ENCODE data around the gene TULP4.
A peak's percentile ranks its signal among the peaks of the same experiment; 100 is the strongest.
"Not testable (repeated sequence)": the region's sequence is repeated elsewhere in the genome, so short reads cannot be mapped to it uniquely, and the experiment has no call there.

TULP4 gene

DNA sequence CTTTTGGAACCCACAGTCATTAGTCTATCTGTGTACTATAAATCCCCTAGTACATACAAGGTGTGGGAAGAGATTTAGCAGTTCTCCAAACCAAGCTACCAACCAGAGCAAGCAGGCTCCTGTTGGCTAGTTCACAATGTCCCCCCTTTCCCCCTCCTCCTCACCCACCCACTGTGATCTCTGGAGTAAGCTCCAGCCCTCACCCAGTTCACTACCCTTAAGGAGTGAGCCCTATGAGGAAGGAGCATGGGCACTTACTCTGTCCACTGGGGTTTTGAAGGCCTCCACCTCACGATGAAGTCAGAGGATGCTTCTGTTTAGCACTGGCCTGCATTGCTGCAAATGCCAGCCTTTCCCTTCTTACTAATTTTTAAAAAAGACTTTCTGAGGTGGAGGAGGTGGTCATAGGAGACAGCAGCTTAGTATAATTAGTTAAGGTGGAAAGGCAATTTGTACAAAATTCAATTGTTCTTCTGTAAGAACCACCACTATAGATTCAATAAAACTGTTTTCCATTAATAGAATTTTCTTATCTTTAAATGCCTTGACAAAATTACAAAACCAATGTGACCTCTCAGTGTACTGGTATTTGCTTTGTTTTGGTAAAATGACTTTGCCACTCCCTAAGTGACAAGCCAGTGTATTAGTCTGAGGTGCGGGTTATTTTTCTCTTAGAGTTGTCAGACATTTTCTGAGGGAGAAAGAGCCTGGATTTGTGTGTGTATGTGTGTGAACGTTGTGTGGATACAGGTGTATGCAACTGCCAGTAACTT, 86.2 kb downstream of the TULP4 start:
- FAIRE-seq = no peak

DNA sequence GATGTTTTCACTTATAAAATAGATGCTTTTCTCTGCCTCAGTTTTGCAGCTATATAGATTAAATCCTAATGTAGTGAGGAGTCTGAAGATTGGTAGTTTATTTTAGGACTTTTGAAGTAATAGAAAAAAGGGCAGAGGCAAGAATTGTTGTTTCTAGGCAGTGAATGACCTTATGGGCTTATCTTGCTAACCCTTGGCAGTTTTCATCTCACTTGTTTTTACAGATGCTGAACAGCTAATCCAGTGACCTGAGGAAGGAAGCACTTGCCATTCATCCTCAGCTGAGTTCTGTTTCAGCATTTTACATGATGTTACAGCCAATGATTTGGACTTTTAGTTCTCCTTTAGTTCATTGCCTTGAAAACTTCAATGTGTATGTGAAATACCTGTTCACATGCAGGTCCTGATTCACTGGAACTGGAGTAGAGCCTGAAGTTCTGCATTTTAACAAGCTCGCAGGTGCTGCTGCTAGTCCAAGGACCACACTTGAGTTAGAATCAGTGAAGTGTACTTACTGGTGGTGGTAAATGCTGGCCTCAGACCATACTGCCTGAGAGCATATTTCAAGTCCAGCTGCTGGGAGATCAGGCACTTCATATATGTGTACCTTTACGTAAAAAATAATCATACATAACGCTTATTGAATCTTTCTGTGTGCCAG, 86.9 kb downstream of the TULP4 start:
- no peak for FAIRE-seq

- FAIRE-seq = no peak
These were observed 89.9 kb downstream of the TULP4 start for GRCh38 chr6:158402184-158402583.

GRCh38 chr6:158405321-158405831, 93.1 kb downstream of the TULP4 start:
- FAIRE-seq = not testable (repeated sequence)

DNA sequence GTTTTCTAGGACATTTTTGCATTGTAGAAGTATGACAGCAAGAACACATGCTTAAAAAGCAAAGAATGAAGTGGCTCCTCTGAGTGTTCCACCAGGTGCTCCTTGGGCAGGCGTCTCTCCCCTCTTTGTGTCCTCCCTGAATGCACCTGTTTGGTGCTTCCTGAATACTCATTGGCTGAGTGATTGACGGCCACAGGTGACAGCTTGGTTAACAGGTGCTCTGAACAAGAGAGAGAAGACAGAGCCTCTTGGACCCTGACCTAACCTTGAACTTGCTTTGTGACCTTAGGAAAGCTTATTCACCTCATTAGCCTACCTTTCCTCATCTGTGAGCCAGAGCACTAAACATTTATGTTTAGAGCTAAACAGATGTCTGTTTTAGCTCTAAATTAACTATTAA, 93.7 kb downstream of the TULP4 start:
- FAIRE-seq = no peak

DNA sequence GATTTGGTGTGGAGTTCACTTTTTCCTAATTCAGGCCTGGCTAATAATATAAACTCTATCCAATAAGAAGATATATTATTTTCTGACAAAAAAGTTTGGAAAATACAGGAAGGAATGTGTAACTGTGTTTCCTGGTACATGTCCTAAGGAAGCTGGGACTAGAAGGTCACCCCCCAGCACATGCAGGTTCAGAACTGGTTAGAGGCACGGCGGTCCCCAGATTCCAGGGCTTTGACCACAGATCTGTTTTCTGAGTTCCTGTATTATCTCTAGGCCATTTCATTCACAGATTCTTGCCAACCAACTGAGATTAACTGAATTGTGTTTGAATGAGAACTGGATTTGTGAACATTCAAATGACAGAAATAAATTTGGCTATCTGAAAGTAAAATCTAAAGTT, 94.5 kb downstream of the TULP4 start:
- FAIRE-seq = no peak

- no peak for FAIRE-seq
These were observed 95.7 kb downstream of the TULP4 start for GRCh38 chr6:158408013-158408412.

- FAIRE-seq = no peak
These were observed 96.4 kb downstream of the TULP4 start for GRCh38 chr6:158408552-158409130.

DNA sequence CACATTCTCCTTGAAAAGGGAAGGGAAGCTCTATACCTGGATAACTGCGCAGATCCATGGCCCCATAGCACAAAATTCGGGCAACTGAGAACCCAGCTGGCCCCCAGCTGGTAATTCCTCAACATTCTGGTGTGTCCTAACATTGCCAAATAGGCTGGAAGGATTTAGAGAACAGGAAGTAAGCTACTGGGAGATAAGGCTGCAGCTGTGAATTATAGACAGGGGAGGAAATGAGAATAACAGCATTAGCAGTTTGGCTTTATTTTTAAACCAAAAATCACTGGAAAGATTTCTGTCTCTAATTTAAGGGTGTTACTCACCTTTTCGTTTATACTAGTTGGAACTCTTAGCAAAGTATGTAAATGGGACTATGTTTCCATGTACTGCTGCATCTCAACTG, 97.2 kb downstream of the TULP4 start:
- FAIRE-seq = no peak

GRCh38 chr6:158410784-158411183, 98.5 kb downstream of the TULP4 start:
- no peak for FAIRE-seq

DNA sequence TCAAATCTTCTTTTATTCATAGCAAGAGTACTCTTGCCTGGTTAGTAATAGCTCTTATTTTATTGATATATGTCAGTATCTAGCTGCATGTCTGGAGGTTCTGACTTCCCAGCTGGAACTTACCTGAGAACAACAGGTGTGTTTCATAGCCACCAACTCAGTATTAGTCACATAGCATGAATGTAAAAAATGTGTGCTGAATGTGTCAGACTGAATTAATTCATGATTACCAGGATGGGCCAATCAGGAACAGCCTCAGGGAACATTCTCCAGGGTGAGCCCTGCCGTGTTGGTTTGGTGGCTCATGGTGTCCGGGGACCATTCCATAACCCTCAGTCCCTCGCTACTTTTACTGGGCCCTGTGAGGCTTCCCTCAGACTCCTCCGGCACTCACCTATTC, 99.7 kb downstream of the TULP4 start:
- FAIRE-seq = no peak

GRCh38 chr6:158413028-158413427, 100.8 kb downstream of the TULP4 start:
- FAIRE-seq = no peak

DNA sequence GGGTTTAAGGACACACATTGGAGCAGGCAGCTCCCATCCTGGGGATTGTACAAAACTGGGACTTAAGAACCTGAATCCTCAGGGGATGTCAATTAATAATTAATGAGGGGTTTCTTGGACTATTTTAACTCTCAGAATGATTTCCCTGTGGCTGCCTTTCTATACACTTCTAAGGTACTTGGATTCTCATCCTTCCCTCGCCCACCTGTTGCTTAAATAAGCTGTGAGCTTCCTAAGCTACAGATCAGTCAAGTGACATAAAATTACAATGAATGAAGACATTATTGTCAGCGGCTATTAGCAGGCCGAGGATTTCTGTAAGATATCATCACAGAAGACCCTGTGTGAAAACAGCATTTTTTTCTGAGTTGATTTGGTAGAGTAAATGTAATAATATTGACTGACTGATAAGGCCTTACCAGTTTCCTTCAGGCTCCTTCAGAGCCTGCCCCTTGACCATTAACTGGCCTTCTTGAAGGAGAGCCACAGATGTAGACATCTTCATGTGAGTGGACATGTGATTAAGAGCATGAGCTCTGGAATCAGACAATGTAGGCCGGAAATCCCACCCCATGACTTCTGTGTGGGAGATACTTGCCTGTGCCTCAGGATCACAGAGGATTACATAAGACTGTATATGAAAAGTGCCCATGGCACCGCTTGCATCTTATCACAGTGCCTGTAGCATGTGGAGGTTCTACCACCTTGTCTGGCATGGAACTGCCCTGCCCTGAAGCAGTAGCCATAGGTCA, 101.7 kb downstream of the TULP4 start:
- FAIRE-seq = no peak

- FAIRE-seq = no peak
These were observed 102.6 kb downstream of the TULP4 start for GRCh38 chr6:158414851-158415262.

DNA sequence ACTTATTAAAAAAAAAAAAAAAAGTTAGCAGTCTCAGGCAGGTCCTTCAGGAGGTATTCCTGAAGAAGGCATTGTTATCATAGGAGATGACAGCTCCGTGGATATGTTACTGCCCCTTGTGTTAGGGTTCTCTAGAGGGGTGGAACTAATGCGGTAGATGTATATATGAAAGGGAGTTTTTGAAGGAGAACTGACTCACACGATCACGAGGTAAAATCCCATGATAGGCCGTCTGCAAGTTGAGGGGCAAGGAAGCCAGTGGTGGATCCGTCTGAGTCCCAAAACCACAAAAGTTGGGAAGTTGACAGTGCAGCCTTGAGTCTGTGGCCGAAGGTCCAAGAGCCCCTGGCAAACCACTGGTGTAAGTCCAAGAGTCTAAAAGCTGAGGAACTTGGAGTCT, 103.4 kb downstream of the TULP4 start:
- FAIRE-seq = no peak

DNA sequence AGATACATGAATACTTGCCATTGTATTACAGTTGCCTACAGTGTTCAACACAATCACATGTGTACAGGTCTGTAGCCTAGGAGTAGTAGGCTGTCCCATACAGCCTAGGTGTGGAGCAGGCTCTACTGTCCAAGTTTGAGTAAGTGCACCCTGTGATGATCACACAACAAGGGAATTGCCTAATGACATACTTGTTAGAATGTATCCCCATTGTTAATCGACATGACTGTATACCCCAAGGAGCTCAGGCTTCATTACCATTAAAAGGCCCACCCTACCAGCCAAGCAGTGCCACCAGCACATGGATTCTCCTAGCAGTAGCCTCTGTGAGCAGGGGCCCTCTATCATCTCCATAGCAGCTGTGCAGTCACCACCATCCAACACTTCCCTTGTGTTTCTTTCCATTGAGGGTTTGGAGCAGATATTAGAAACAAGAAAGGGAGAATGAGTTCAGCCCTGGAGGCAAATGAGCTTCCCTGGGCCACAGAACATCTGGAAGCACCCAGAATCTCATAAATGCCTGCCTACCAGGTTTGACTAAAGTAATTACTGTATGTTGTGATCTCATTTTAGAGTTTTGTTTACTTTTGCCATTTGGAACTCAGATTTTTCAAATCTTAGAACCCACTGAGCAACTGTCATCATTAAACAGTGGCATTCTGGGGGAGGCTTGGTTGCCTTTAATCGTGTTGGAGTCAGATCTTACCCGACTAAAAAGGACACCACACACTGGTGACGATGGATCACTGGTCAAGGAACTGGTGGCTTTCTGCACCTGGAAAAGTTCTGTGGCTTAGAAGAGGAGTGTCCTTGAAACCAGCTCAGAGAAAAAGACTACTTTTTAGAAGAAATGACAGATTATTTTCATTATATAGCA, 104.9 kb downstream of the TULP4 start:
- FAIRE-seq = no peak

GRCh38 chr6:158417760-158418098, 105.5 kb downstream of the TULP4 start:
- no peak for FAIRE-seq

DNA sequence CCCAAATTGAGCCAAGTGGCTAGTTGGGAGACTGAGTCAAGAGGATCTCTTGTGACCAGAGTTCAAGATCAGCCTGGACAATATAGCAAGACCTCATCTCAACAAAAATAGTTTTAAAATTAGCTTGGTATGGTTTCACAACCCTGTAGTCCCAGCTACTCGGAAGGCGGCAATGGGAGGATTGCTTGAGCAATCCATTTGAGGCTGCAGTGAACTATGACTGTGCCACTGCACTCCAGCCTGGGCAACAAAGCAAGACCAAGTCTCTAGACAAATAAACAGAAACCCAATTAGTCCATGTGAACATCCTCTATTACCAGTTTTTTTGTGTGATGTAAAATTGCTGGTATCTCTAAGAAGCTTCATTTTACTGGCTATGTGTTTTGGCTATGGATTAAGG, 106.2 kb downstream of the TULP4 start:
- no peak for FAIRE-seq

- FAIRE-seq = peak; percentile 40
These were observed 107.2 kb downstream of the TULP4 start for GRCh38 chr6:158419339-158419909.

- no peak for FAIRE-seq
These were observed 109.1 kb downstream of the TULP4 start for GRCh38 chr6:158421381-158421780.

DNA sequence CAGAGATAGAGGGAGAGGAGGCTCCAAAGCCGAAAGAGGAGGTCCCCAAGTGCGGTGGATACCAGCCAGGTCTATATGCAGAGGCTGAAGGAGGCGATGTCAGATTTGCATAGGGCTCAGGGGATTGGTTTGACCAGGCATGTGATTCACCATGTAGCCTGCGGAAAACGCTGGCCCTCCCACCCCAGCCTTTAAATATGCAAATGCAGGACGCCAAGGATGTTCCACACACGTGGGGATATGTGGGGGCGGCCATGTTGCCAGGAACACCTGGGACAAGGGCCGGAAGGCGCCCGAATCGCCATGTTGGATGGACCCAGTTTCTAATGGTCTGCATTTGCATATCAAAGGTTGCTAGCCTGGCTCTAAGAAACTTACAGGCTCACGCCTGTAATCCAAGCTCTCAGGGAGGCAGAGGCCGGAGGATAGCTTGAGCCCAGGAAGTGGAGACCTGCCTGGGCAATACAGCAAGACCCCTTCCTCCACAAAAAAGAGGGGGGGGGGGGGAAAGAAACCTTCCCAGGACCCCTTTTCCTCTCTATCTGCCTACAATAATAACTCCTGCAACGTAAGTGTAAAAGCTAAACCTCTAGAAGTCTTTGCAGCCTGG, 110.5 kb downstream of the TULP4 start:
- no peak for FAIRE-seq

DNA sequence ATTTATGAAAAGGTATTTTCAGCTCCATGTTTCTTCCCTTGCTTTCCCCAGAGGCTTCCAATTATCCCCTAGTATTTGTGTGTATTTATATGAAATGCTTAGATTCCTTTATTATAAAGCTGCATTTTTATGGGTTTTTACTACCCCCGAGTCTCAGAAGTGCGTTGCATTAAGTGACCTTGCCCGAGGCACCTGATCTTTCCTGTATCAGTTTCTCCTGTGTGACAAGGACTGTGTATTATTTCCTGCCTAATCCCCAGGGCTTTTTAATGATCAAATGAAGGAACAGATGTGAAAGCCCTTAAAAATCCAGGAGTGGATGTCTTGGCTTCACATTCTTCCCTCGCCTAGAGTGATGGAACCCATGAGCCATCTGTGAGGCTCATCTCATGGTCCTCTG, 118.8 kb downstream of the TULP4 start:
- FAIRE-seq = no peak
